MM.1S (cell line): Measurements from ENCODE around the gene SH3D19.

Source experiments
- EZH2 ChIP-seq: fragments of 300-600 bp; sonication (generic); optimal IDR thresholded peaks from 2 replicates; pipeline ENCODE3; 2017; ENCODE audit warnings: low read depth, mild to moderate bottlenecking, antibody characterized with exemption, low read length, mixed read lengths
- EZH2phosphoT487 ChIP-seq: fragments of 300-600 bp; sonication (generic); IDR thresholded peaks from 2 replicates; pipeline ENCODE4 v1.6.1; 2018; ENCODE audit warnings: antibody characterized with exemption, low read length
- TF ChIP-seq, protein P1 (sequence below): fragments of 300-600 bp; sonication (generic); IDR thresholded peaks from 2 replicates; pipeline ENCODE4 v1.5.1; 2016; ENCODE audit warnings: antibody characterized with exemption, low read length, mixed read lengths

DNA sequence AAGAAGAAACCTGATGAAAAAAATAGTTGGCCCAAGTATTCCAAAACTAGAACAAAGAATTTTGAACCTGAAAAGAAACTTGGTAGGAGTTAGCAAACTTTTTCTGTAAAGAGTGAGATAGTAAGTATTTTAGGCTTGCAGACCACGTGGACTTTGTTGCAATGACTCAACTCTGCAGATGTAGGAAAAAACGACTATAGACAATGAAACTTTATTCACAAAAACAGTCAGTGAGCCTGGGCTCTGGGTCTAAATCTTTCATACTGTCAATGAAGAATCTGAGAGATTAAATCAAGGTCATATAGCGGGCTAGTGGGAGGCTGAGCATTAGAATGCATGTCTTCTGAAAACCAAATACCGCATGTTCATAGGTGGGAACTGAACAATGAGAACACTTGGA, 23.0 kb downstream of the SH3D19 start:
- TF ChIP-seq, protein P1, sequence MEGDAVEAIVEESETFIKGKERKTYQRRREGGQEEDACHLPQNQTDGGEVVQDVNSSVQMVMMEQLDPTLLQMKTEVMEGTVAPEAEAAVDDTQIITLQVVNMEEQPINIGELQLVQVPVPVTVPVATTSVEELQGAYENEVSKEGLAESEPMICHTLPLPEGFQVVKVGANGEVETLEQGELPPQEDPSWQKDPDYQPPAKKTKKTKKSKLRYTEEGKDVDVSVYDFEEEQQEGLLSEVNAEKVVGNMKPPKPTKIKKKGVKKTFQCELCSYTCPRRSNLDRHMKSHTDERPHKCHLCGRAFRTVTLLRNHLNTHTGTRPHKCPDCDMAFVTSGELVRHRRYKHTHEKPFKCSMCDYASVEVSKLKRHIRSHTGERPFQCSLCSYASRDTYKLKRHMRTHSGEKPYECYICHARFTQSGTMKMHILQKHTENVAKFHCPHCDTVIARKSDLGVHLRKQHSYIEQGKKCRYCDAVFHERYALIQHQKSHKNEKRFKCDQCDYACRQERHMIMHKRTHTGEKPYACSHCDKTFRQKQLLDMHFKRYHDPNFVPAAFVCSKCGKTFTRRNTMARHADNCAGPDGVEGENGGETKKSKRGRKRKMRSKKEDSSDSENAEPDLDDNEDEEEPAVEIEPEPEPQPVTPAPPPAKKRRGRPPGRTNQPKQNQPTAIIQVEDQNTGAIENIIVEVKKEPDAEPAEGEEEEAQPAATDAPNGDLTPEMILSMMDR: no peak
- TF ChIP-seq EZH2 (no peak), EZH2phosphoT487 (no peak)
